ENCODE data around the gene DPAGT1. TPM values are rescaled to one million over a fixed set of nuclear protein-coding genes. Genes with fewer than 3 reads are reported as not detected.
A peak's percentile ranks its signal among the peaks of the same experiment; 100 is the strongest.

DPAGT1 gene
- total RNA-seq, 1 experiment from 2014 or later = 63.5 TPM

- POLR2A ChIA-PET = interaction anchor here (2.6 kb wide), 1 partner anchor 23 kb away, joined by 7 read pairs; the partner anchor contains the start of gene HMBS
- Mint-ChIP-seq H3K27ac (no peak overlapping the region), H3K4me1 (peaks cover 36% of the 10 kb centered on the region), H3K4me3 (peak overlapping the region; percentile 74), H3K36me3 (no peaks in the 10 kb centered on the region), H3K9me3 (no peaks in the 10 kb centered on the region), H3K27me3 (ENCODE audit: low read depth) (peaks cover 18% of the 10 kb centered on the region)
- TF ChIP-seq SOX15 (CRISPR knock-in tag; IDR thresholded peaks at IDR 0.05) (no peak), AR (CRISPR knock-in tag; IDR thresholded peaks at IDR 0.05) (no peak), JAZF1 (CRISPR knock-in tag; IDR thresholded peaks at IDR 0.05) (no peak), NR2C2 (CRISPR knock-in tag; IDR thresholded peaks at IDR 0.05) (no peak), ATF1 (CRISPR knock-in tag; IDR thresholded peaks at IDR 0.05) (no peak), KAT7 (CRISPR knock-in tag; IDR thresholded peaks at IDR 0.05; ENCODE audit: borderline replicate concordance) (no peak), SP1 (CRISPR knock-in tag; conservative IDR thresholded peaks at IDR 0.05) (no peak), ATF6 (CRISPR knock-in tag; IDR thresholded peaks at IDR 0.05) (no peak)
- CTCF ChIA-PET = interaction anchor here (0.9 to 2.9 kb wide), 5 partner anchors 36 to 248 kb away, joined by 3 to 14 read pairs (median 3); partner anchors contain the start of gene CBL
- DNase-seq (ENCODE audit: low spot score) (peak; percentile 38), ATAC-seq (peak; percentile 11)
These were observed 6.6 kb upstream of the DPAGT1 start for GRCh38 chr11:119108146-119108856.

GRCh38 chr11:119107538-119108145 lies 6.0 kb upstream of the DPAGT1 start:
- ChIA-PET CTCF (interaction anchor here (0.6 to 2.9 kb wide), 13 partner anchors 12 to 249 kb away, joined by 3 to 14 read pairs (median 4); partner anchors contain the start of genes MCAM and NLRX1), POLR2A (interaction anchor here (0.5 to 2.6 kb wide), 4 partner anchors 8 to 137 kb away, joined by 4 to 12 read pairs (median 6); partner anchors contain the start of gene HMBS)
- H3K27ac Mint-ChIP-seq = no peak overlapping the region
- peak overlapping the region; percentile 82 for H3K4me3 Mint-ChIP-seq
- ATAC-seq (peak; percentile 5), DNase-seq (ENCODE audit: low spot score) (no peak)
- H3K36me3 Mint-ChIP-seq = no peaks in the 10 kb centered on the region
- H3K27me3 Mint-ChIP-seq (ENCODE audit: low read depth) = peaks cover 18% of the 10 kb centered on the region
- H3K4me1 Mint-ChIP-seq = peaks cover 40% of the 10 kb centered on the region
- no peaks in the 10 kb centered on the region for H3K9me3 Mint-ChIP-seq
- no peak for TF ChIP-seq CBFB (CRISPR knock-in tag; IDR thresholded peaks at IDR 0.05; ENCODE audit: low read depth)
- TF ChIP-seq KAT7 (CRISPR knock-in tag; IDR thresholded peaks at IDR 0.05; ENCODE audit: borderline replicate concordance) = 0 out of 2 replicates have a peak, but pooled peaks have one; percentile 26

- CTCF ChIA-PET = interaction anchor here (0.6 to 2.9 kb wide), 14 partner anchors 11 to 249 kb away, joined by 3 to 14 read pairs (median 4); partner anchors contain the start of genes CBL, MCAM and NLRX1
These were observed 5.2 kb upstream of the DPAGT1 start, which contains the start of gene C2CD2L for GRCh38 chr11:119106564-119107537. Gene C2CD2L, plus strand, starts transcription at chr11:119107344. Its CDS starts 398 bp downstream, at chr11:119107742.

More at GRCh38 chr11:119106564-119107537, 5.2 kb upstream of the DPAGT1 start, which contains the start of gene C2CD2L:
- ATAC-seq = peak; percentile 82
- H3K9me3 Mint-ChIP-seq = no peaks in the 10 kb centered on the region
- peak within 1 kb of the TSS; percentile 38; the same call in 1 of the 2 replicates for H3K27ac Mint-ChIP-seq
- TF ChIP-seq FOXK1 (CRISPR knock-in tag; IDR thresholded peaks at IDR 0.05) (peak; percentile 66), ZNF263 (CRISPR knock-in tag; IDR thresholded peaks at IDR 0.05; ENCODE audit: low read depth) (peak; percentile 54; the same call in 1 of the 2 replicates), ZSCAN18 (CRISPR knock-in tag; IDR thresholded peaks at IDR 0.05) (no peak), SP1 (CRISPR knock-in tag; conservative IDR thresholded peaks at IDR 0.05) (peak; percentile 47; the same call in 1 of the 2 replicates), IRF2 (CRISPR knock-in tag; IDR thresholded peaks at IDR 0.05; ENCODE audit: borderline replicate concordance, low read depth) (no peak), SMAD3 (CRISPR knock-in tag; IDR thresholded peaks at IDR 0.05; ENCODE audit: borderline replicate concordance) (no peak), ARID4B (CRISPR knock-in tag; IDR thresholded peaks at IDR 0.05; ENCODE audit: borderline replicate concordance) (peak; percentile 39; the same call in 1 of the 2 replicates)
- H3K4me3 Mint-ChIP-seq = peak within 1 kb of the TSS; percentile 82
- H3K27me3 Mint-ChIP-seq (ENCODE audit: low read depth) = peaks cover 18% of the 10 kb centered on the region
- peaks cover 40% of the 10 kb centered on the region for H3K4me1 Mint-ChIP-seq
- peak; percentile 86 for DNase-seq (ENCODE audit: low spot score)
- POLR2A ChIA-PET = interaction anchor here (0.5 to 2.6 kb wide), 7 partner anchors 9 to 138 kb away, joined by 3 to 12 read pairs (median 5); partner anchors contain the start of genes HINFP, HMBS and NLRX1
- no peaks in the 10 kb centered on the region for H3K36me3 Mint-ChIP-seq

Data from WTC11 (cell line).